ENCODE data around the gene DLL1.

DLL1 gene

GRCh38 chr6:170249817-170250216 lies 41.1 kb downstream of the DLL1 start:
- no peak for DNase-seq (ENCODE audit: low spot score)

- DNase-seq (ENCODE audit: low spot score) = no peak
Observed at GRCh38 chr6:170248861-170249600, 41.8 kb downstream of the DLL1 start.

- no peak for DNase-seq (ENCODE audit: low spot score)
Observed at GRCh38 chr6:170248111-170248805, 42.6 kb downstream of the DLL1 start.

- no peak for DNase-seq (ENCODE audit: low spot score)
Observed at GRCh38 chr6:170247178-170247701, 43.6 kb downstream of the DLL1 start.

GRCh38 chr6:170245475-170245992 lies 45.3 kb downstream of the DLL1 start:
- no peak for DNase-seq (ENCODE audit: low spot score)

GRCh38 chr6:170244721-170245474 lies 46.0 kb downstream of the DLL1 start:
- no peak for DNase-seq (ENCODE audit: low spot score)

GRCh38 chr6:170243791-170244291 lies 47.0 kb downstream of the DLL1 start:
- DNase-seq (ENCODE audit: low spot score) = no peak

GRCh38 chr6:170243386-170243785 lies 47.5 kb downstream of the DLL1 start:
- DNase-seq (ENCODE audit: low spot score) = no peak

- DNase-seq (ENCODE audit: low spot score) = no peak
Observed at GRCh38 chr6:170238741-170239565, 51.9 kb downstream of the DLL1 start.

GRCh38 chr6:170237999-170238740 lies 52.7 kb downstream of the DLL1 start:
- no peak for DNase-seq (ENCODE audit: low spot score)

- DNase-seq (ENCODE audit: low spot score) = no peak
Observed at GRCh38 chr6:170236131-170236836, 54.6 kb downstream of the DLL1 start.

- no peak for DNase-seq (ENCODE audit: low spot score)
Observed at GRCh38 chr6:170235391-170236125, 55.3 kb downstream of the DLL1 start.

- no peak for DNase-seq (ENCODE audit: low spot score)
Observed at GRCh38 chr6:170234419-170234818, 56.5 kb downstream of the DLL1 start.

GRCh38 chr6:170233286-170234205 lies 57.3 kb downstream of the DLL1 start:
- DNase-seq (ENCODE audit: low spot score) = no peak

Measured in iPS-NIHi11 (cell line).